ENCODE data around the gene SECTM1.

DNA sequence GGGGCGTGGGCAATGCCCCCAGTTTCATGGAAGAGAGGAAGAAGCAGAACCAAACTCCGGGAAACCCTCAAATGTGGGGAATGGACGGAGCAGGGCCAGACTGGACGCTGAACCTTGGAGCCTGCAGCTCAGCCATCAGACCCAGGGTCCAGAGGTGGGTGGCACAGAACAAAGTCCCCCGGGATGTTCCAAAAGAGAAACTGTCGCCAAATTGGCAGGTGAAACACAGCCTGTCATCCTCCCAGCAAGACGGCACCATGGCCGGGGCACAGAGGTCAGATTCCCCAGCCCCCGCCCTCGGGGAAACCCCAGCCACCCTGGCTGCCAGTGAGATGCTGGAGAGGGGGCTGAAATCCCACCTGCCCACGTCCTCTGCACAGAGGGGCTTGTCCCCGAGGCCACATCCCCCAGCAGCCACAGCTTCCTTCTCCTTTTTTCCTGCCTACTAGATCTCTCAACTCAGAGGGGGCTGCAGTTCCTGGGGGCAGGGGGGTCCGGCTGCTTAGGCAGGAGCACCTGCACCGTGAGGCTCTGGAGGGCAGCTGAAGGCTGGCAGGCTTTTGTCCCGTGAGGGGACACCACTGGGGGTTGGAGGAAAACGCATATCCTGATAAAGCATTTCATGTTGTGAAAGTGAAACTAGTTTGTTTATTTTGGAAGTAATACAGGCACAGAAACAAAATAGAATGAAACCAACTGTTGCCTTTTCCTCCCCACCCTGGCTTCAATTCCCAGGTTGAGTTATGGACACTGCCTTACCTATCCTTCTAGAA, 1.2 kb upstream of the SECTM1 start:
- TF ChIP-seq, protein P1, sequence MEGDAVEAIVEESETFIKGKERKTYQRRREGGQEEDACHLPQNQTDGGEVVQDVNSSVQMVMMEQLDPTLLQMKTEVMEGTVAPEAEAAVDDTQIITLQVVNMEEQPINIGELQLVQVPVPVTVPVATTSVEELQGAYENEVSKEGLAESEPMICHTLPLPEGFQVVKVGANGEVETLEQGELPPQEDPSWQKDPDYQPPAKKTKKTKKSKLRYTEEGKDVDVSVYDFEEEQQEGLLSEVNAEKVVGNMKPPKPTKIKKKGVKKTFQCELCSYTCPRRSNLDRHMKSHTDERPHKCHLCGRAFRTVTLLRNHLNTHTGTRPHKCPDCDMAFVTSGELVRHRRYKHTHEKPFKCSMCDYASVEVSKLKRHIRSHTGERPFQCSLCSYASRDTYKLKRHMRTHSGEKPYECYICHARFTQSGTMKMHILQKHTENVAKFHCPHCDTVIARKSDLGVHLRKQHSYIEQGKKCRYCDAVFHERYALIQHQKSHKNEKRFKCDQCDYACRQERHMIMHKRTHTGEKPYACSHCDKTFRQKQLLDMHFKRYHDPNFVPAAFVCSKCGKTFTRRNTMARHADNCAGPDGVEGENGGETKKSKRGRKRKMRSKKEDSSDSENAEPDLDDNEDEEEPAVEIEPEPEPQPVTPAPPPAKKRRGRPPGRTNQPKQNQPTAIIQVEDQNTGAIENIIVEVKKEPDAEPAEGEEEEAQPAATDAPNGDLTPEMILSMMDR (IDR thresholded peaks at IDR 0.05; ENCODE audit: low read depth, low read length, poor library complexity, severe bottlenecking): no peak
- no peak for TF ChIP-seq EZH2phosphoT487 (IDR thresholded peaks at IDR 0.05; ENCODE audit: borderline replicate concordance, low read length)

All from DOHH2 (cell line).